ENCODE measurements around the gene EDN2. TPM values are rescaled to one million over a fixed set of nuclear protein-coding genes. Genes with fewer than 3 reads are reported as not detected.

EDN2 gene
- total RNA-seq, 4 donors from 2014 or later = 0.78 to 3.1 TPM; not detected in 2

GRCh38 chr1:41465741-41466140 lies 18.7 kb downstream of the EDN2 start:
- no peak overlapping the region for H3K4me3 ChIP-seq
- no peaks in the 10 kb centered on the region for H3K27me3 ChIP-seq
- 97 to 100% methylated on average over 1 of the region's 1 CpG for WGBS, 2 donors
- no peaks in the 10 kb centered on the region for H3K9me3 ChIP-seq
- no peak for DNase-seq (ENCODE audit: low spot score in 2 of 2)
- H3K4me1 ChIP-seq = peaks cover 0 to 10% (median 0%) of the 10 kb centered on the region in 4 donors
- TF ChIP-seq POLR2A (IDR thresholded peaks at IDR 0.05) (no peak), EP300 (IDR thresholded peaks at IDR 0.05) (no peak)
- TF ChIP-seq, protein P1, sequence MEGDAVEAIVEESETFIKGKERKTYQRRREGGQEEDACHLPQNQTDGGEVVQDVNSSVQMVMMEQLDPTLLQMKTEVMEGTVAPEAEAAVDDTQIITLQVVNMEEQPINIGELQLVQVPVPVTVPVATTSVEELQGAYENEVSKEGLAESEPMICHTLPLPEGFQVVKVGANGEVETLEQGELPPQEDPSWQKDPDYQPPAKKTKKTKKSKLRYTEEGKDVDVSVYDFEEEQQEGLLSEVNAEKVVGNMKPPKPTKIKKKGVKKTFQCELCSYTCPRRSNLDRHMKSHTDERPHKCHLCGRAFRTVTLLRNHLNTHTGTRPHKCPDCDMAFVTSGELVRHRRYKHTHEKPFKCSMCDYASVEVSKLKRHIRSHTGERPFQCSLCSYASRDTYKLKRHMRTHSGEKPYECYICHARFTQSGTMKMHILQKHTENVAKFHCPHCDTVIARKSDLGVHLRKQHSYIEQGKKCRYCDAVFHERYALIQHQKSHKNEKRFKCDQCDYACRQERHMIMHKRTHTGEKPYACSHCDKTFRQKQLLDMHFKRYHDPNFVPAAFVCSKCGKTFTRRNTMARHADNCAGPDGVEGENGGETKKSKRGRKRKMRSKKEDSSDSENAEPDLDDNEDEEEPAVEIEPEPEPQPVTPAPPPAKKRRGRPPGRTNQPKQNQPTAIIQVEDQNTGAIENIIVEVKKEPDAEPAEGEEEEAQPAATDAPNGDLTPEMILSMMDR (IDR thresholded peaks at IDR 0.05) = no peak
- no peaks in the 10 kb centered on the region for H3K36me3 ChIP-seq
- H3K27ac ChIP-seq = no peak overlapping the region

GRCh38 chr1:41464885-41465284 lies 19.6 kb downstream of the EDN2 start:
- H3K36me3 ChIP-seq = no peaks in the 10 kb centered on the region
- no peaks in the 10 kb centered on the region for H3K27me3 ChIP-seq
- DNase-seq (ENCODE audit: low spot score in 2 of 2) = no peak
- H3K4me3 ChIP-seq = no peak overlapping the region
- WGBS, 2 donors = 82 to 84% methylated on average over 7 of the region's 7 CpGs
- no peaks in the 10 kb centered on the region for H3K9me3 ChIP-seq
- no peak overlapping the region for H3K27ac ChIP-seq
- peaks cover 0 to 10% (median 0%) of the 10 kb centered on the region in 4 donors for H3K4me1 ChIP-seq
- TF ChIP-seq EP300 (IDR thresholded peaks at IDR 0.05) = no peak
- TF ChIP-seq, protein P1 (IDR thresholded peaks at IDR 0.05) = no peak
- no peak for TF ChIP-seq POLR2A (IDR thresholded peaks at IDR 0.05)

DNA sequence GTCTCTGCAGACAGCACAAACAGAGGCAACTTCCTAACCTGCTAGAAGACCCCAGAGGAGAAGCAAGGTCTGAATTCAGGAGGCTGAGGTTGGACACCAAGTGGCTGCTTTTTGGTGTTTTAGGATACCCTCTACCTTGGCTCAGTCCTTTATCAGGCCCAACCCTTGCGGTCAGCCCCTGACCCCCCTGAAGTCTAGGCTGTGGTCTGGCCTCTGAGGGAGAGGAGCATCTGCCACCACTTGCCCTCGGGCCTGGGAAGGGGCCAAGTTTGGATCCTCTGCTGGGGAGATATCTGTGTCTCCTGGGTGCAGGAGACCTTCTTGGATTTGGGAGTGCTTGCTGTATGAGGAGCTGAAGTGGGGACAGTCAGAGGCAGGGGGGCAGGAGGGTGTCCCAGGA lies 21.0 kb downstream of the EDN2 start:
- WGBS, 2 donors = 93 to 100% methylated on average over 1 to 2 of the region's 2 CpGs
- Histone ChIP-seq H3K27ac (no peak overlapping the region), H3K27me3 (no peaks in the 10 kb centered on the region), H3K9me3 (no peaks in the 10 kb centered on the region), H3K4me3 (no peak overlapping the region), H3K36me3 (no peaks in the 10 kb centered on the region), H3K4me1 (peaks cover 0 to 10% (median 0%) of the 10 kb centered on the region in 4 donors)
- DNase-seq (ENCODE audit: low spot score in 2 of 2) = no peak
- no peak for TF ChIP-seq EP300 (IDR thresholded peaks at IDR 0.05)
- TF ChIP-seq POLR2A (IDR thresholded peaks at IDR 0.05) = no peak
- TF ChIP-seq, protein P1 (IDR thresholded peaks at IDR 0.05) = no peak

DNA sequence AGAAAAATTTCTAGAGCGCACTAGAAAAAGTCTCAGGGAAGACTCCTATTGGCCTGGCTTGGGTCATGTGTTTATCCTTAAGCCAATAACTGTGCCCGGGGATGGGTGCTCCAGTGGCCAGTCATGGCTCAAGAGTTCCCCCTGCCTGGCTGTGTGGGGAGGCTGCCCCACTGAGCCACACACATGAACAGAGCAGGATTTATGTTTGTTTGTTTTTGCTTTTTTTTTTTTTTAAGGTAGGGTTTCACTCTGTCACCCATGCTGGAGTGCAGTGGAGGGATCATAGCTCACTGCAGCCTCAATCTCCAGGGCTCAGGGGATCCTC lies 21.8 kb downstream of the EDN2 start:
- Histone ChIP-seq H3K4me3 (no peak overlapping the region), H3K27ac (no peak overlapping the region), H3K36me3 (no peaks in the 10 kb centered on the region), H3K27me3 (no peaks in the 10 kb centered on the region), H3K9me3 (no peaks in the 10 kb centered on the region), H3K4me1 (peaks cover 0 to 6% (median 0%) of the 10 kb centered on the region in 4 donors)
- no peak for DNase-seq (ENCODE audit: low spot score in 2 of 2)
- 94 to 96% methylated on average over 2 of the region's 2 CpGs for WGBS, 2 donors
- TF ChIP-seq, protein P1 (IDR thresholded peaks at IDR 0.05) = no peak
- TF ChIP-seq EP300 (IDR thresholded peaks at IDR 0.05) (no peak), POLR2A (IDR thresholded peaks at IDR 0.05) (no peak)

- no peak overlapping the region for H3K27ac ChIP-seq
- TF ChIP-seq POLR2A (IDR thresholded peaks at IDR 0.05) (no peak), EP300 (IDR thresholded peaks at IDR 0.05) (no peak)
- TF ChIP-seq, protein P1 (IDR thresholded peaks at IDR 0.05) = no peak
- H3K9me3 ChIP-seq = no peaks in the 10 kb centered on the region
- DNase-seq (ENCODE audit: low spot score in 2 of 2) = no peak
- 50 to 65% methylated on average over 4 of the region's 4 CpGs for WGBS, 2 donors
- no peaks in the 10 kb centered on the region for H3K27me3 ChIP-seq
- H3K36me3 ChIP-seq = no peaks in the 10 kb centered on the region
- H3K4me1 ChIP-seq = no peaks in the 10 kb centered on the region
- no peak overlapping the region for H3K4me3 ChIP-seq
Observed at GRCh38 chr1:41461790-41462679, 22.4 kb downstream of the EDN2 start.

All from tibial nerve (tissue), 4 donors.